Loucy (cell line): ENCODE results near the gene EPHB1.

Experiments used
- CTCF ChIP-seq: fragments of 200-600 bp; sonication (generic); conservative IDR thresholded peaks from 2 replicates; pipeline ENCODE4 v1.5.1; 2014; ENCODE audit warnings: mild to moderate bottlenecking, antibody characterized with exemption, low read length
- EZH2phosphoT487 ChIP-seq: fragments of 200-600 bp; IDR thresholded peaks from 2 replicates; pipeline ENCODE4 v1.6.1; 2018; ENCODE audit warnings: antibody characterized with exemption, mild to moderate bottlenecking, moderate library complexity, borderline replicate concordance

GRCh38 chr3:135197246-135197645 is 402.2 kb downstream of the EPHB1 start:
- TF ChIP-seq CTCF, result no peak
- TF ChIP-seq EZH2phosphoT487, result no peak
